Measurements from ENCODE around the gene PRSS37.
"Not testable (repeated sequence)": the region's sequence is repeated elsewhere in the genome, so short reads cannot be mapped to it uniquely, and the experiment has no call there.

PRSS37 gene

GRCh38 chr7:141841385-141841784, at the start of gene PRSS37:
Gene PRSS37, minus strand, starts transcription at chr7:141841485. Its CDS starts 436 bp downstream, at chr7:141841049.
- no peak for DNase-seq

GRCh38 chr7:141889321-141889720, 48.0 kb upstream of the PRSS37 start:
- DNase-seq = no peak

- DNase-seq = no peak
Observed at GRCh38 chr7:141884539-141885225, 43.4 kb upstream of the PRSS37 start.

- no peak for DNase-seq
Observed at GRCh38 chr7:141880960-141881359, 39.7 kb upstream of the PRSS37 start.

GRCh38 chr7:141877365-141877764, 36.1 kb upstream of the PRSS37 start:
- DNase-seq = no peak

GRCh38 chr7:141876371-141876770, 35.1 kb upstream of the PRSS37 start:
- DNase-seq = no peak

- no peak for DNase-seq
Observed at GRCh38 chr7:141875453-141875852, 34.2 kb upstream of the PRSS37 start.

- no peak for DNase-seq
Observed at GRCh38 chr7:141874787-141875186, 33.5 kb upstream of the PRSS37 start.

GRCh38 chr7:141872931-141873330, 31.6 kb upstream of the PRSS37 start:
- DNase-seq = no peak

GRCh38 chr7:141866974-141867373, 25.7 kb upstream of the PRSS37 start:
- no peak for DNase-seq

- DNase-seq = no peak
Observed at GRCh38 chr7:141864765-141865447, 23.6 kb upstream of the PRSS37 start.

- no peak for DNase-seq
Observed at GRCh38 chr7:141860207-141860606, 18.9 kb upstream of the PRSS37 start.

- DNase-seq = no peak
Observed at GRCh38 chr7:141847996-141848395, 6.7 kb upstream of the PRSS37 start.

GRCh38 chr7:141844256-141844655, 3.0 kb upstream of the PRSS37 start:
- peak in 1 of 2 experiments; percentile 37 for DNase-seq

- DNase-seq = no peak
Observed at GRCh38 chr7:141842904-141843303, 1.6 kb upstream of the PRSS37 start.

GRCh38 chr7:141840708-141841107, 577 bp downstream of the PRSS37 start:
- DNase-seq = no peak

GRCh38 chr7:141839256-141839655, 2.0 kb downstream of the PRSS37 start:
- DNase-seq = no peak

- DNase-seq = no peak
Observed at GRCh38 chr7:141838581-141838980, 2.7 kb downstream of the PRSS37 start.

- no peak for DNase-seq
Observed at GRCh38 chr7:141837683-141838082, 3.6 kb downstream of the PRSS37 start.

GRCh38 chr7:141822432-141822831, 18.9 kb downstream of the PRSS37 start:
- DNase-seq = not testable (repeated sequence)

GRCh38 chr7:141820067-141820466, 21.2 kb downstream of the PRSS37 start:
- DNase-seq = no peak

GRCh38 chr7:141792526-141792925, 48.8 kb downstream of the PRSS37 start:
- no peak for DNase-seq

GRCh38 chr7:141789917-141790316, 51.4 kb downstream of the PRSS37 start, which contains the start of gene TAS2R5:
Gene TAS2R5, plus strand, starts transcription at chr7:141790217. Its CDS starts 145 bp downstream, at chr7:141790362.
- no peak for DNase-seq

GRCh38 chr7:141788296-141788695, 53.0 kb downstream of the PRSS37 start:
- DNase-seq = no peak
